Ovary (tissue), 9 donors: ENCODE measurements around the gene ZC3H15. TPM values are rescaled to one million over a fixed set of nuclear protein-coding genes. Genes with fewer than 3 reads are reported as not detected.

Experiments used
- DNase-seq, 5 donors: peaks; one replicate each; pipeline ENCODE4 v3.0.0-alpha.2; 2019 to 2020
- H3K27ac ChIP-seq, 2 donors: fragments of 200-600 bp; one replicate each; pipeline versions ENCODE4 v1.5.1 to v1.8.0; 2019 to 2022
- H3K27me3 ChIP-seq: fragments of 200-600 bp; one replicate; pipeline ENCODE4 v1.8.0; 2022
- H3K36me3 ChIP-seq: fragments of 200-600 bp; sonication (generic); one replicate; pipeline ENCODE4 v1.5.1; 2019
- H3K4me1 ChIP-seq: one replicate; pipeline ENCODE4 v1.8.1; 2013; ENCODE audit warnings: mild to moderate bottlenecking, moderate library complexity; ENCODE audit not compliant: insufficient read depth
- H3K4me3 ChIP-seq: fragments of 200-600 bp; sonication (generic); one replicate; pipeline ENCODE4 v1.5.1; 2017
- H3K9me3 ChIP-seq, 2 donors: fragments of 200-600 bp in 1 of 2; sonication (generic) in 1 of 2; one replicate each; pipeline versions ENCODE4 v1.5.1 to v1.8.1; 2013 to 2019; ENCODE audit warnings: mild to moderate bottlenecking in 1 of 2, moderate library complexity in 1 of 2
- CTCF ChIP-seq, 3 donors: fragments of 450-650 bp in 2 of 3; fragments of 200-600 bp in 1 of 3; IDR thresholded peaks; one replicate each; pipeline versions ENCODE4 v1.5.1 to v1.8.0; 2016 to 2022; ENCODE audit warnings: antibody characterized with exemption in 3 of 3, mild to moderate bottlenecking in 1 of 3
- EP300 ChIP-seq: sonication (generic); formaldehyde crosslinking; IDR thresholded peaks from one replicate; pipeline ENCODE4 v1.6.1; 2017; ENCODE audit warnings: antibody characterized with exemption
- POLR2A ChIP-seq: fragments of 450-650 bp; IDR thresholded peaks from one replicate; pipeline ENCODE4 v1.6.1; 2017; ENCODE audit warnings: antibody characterized with exemption, mild to moderate bottlenecking, moderate library complexity
- WGBS, 3 donors: extraction: QIAGEN DNeasy Blood & Tissue Kit in 1 of 3; methylation state at CpG; one replicate each; pipeline versions ENCODE4 v1.1.5 to v1.1.7; 2013 to 2017; 5-methylcytosine and 5-hydroxymethylcytosine counted together
- intact Hi-C, 4 donors: fragments of 100-400 bp; cut with DNase I; formaldehyde crosslinking; loops; one replicate each; pipeline versions ENCODE4 v1.11.0 to v1.15.1; 2022 to 2023
- polyA plus RNA-seq, 2 donors: library from polyadenylated mRNA; stranded (reverse); fragments of 200-250 nt in 1 of 2; fragments of 350-450 nt in 1 of 2; fragmentation: Illumina TruSeq in 1 of 2; extraction: RNeasy Lipid Tissue Mini Kit (QIAGEN cat#74804) in 1 of 2; gene quantifications; one replicate each; pipeline ENCODE4 v1.2.3, GENCODE V29; 2013 to 2014
- total RNA-seq, 7 donors: library from RNA; depleted of rRNA in 2 of 7; stranded (reverse); fragments of >200 nt in 2 of 7; fragmentation: NEBNext Ultra II Directional in 3 of 7; extraction: Animal tissue kit (Norgen Biotek cat#: 25700) in 3 of 7; gene quantifications; one replicate each; pipeline versions ENCODE4 v1.1.0 to v1.2.4, GENCODE V29; 2016 to 2023
- donor health status: DM: no; HTN: no; CAD: no; lungs with moderate emphysema.
- donor health status: DM: no; HTN: no; CAD: no.
- donor health status: Bipolar disorder and iron deficiency.
- donor health status: DM: yes; HTN: yes; CAD: no.
- donor health status: DM: no; HTN: no; CAD: no.
- donor health status: DM: yes; HTN: yes; CAD: no.

ZC3H15 gene
- total and polyA plus RNA-seq, 9 donors: 36.1 to 58.8 (median 42.7) TPM

GRCh38 chr2:186531257-186531775 is 45.3 kb downstream of the ZC3H15 start:
- no peaks in the 10 kb centered on the region for H3K36me3 ChIP-seq
- no peaks in the 10 kb centered on the region for H3K9me3 ChIP-seq
- H3K4me3 ChIP-seq: no peak overlapping the region
- H3K27me3 ChIP-seq: no peaks in the 10 kb centered on the region
- no peak for TF ChIP-seq EP300
- TF ChIP-seq POLR2A: no peak
- TF ChIP-seq CTCF (IDR thresholded peaks at IDR 0.05): no peak
- no peak for DNase-seq
- no peak overlapping the region for H3K27ac ChIP-seq
- intact Hi-C loops: no loop called here
- H3K4me1 ChIP-seq: peaks cover 1% of the 10 kb centered on the region

- Histone ChIP-seq H3K9me3 (no peaks in the 10 kb centered on the region), H3K36me3 (no peaks in the 10 kb centered on the region), H3K27ac (no peak overlapping the region), H3K4me3 (no peak overlapping the region), H3K4me1 (peaks cover 1% of the 10 kb centered on the region), H3K27me3 (no peaks in the 10 kb centered on the region)
- no peak for DNase-seq
- intact Hi-C loops: no loop called here
- no peak for TF ChIP-seq POLR2A
- 65 to 85% (median 75%) methylated on average over 1 of the region's 1 CpG for WGBS, 3 donors
Observed at GRCh38 chr2:186532891-186533290, 46.8 kb downstream of the ZC3H15 start.

- intact Hi-C loops: no loop called here
- no peaks in the 10 kb centered on the region for H3K36me3 ChIP-seq
Observed at GRCh38 chr2:186533717-186534116, 47.7 kb downstream of the ZC3H15 start.

GRCh38 chr2:186534406-186534805 is 48.3 kb downstream of the ZC3H15 start:
- TF ChIP-seq CTCF (IDR thresholded peaks at IDR 0.05): no peak
- TF ChIP-seq POLR2A: no peak
- no peak for TF ChIP-seq EP300
- no peaks in the 10 kb centered on the region for H3K27me3 ChIP-seq
- intact Hi-C loops: no loop called here
- H3K4me1 ChIP-seq: peaks cover 1% of the 10 kb centered on the region
- H3K36me3 ChIP-seq: no peaks in the 10 kb centered on the region
- H3K27ac ChIP-seq: no peak overlapping the region
- no peaks in the 10 kb centered on the region for H3K9me3 ChIP-seq
- H3K4me3 ChIP-seq: no peak overlapping the region
- DNase-seq: no peak
- WGBS, 3 donors: 70 to 80% (median 78%) methylated on average over 3 of the region's 3 CpGs

More at GRCh38 chr2:186533717-186534116, 47.7 kb downstream of the ZC3H15 start:
- Histone ChIP-seq H3K27me3 (no peaks in the 10 kb centered on the region), H3K27ac (no peak overlapping the region), H3K4me3 (no peak overlapping the region), H3K4me1 (peaks cover 1% of the 10 kb centered on the region), H3K9me3 (no peaks in the 10 kb centered on the region)
- no peak for DNase-seq
- TF ChIP-seq EP300 (no peak), CTCF (IDR thresholded peaks at IDR 0.05) (no peak), POLR2A (no peak)

- H3K36me3 ChIP-seq: no peaks in the 10 kb centered on the region
- H3K9me3 ChIP-seq: no peaks in the 10 kb centered on the region
- H3K27me3 ChIP-seq: no peaks in the 10 kb centered on the region
- no peak for DNase-seq
- peaks cover 1% of the 10 kb centered on the region for H3K4me1 ChIP-seq
- H3K4me3 ChIP-seq: no peak overlapping the region
- intact Hi-C loops: no loop called here
- WGBS, 3 donors: 89 to 91% (median 90%) methylated on average over 3 of the region's 3 CpGs
- no peak overlapping the region for H3K27ac ChIP-seq
- TF ChIP-seq CTCF (IDR thresholded peaks at IDR 0.05) (no peak), POLR2A (no peak), EP300 (no peak)
Observed at GRCh38 chr2:186535861-186536260, 49.8 kb downstream of the ZC3H15 start.
